Measurements from ENCODE around the gene ABHD17B. TPM values are rescaled to one million over a fixed set of nuclear protein-coding genes. Genes with fewer than 3 reads are reported as not detected.
A peak's percentile ranks its signal among the peaks of the same experiment; 100 is the strongest.

ABHD17B gene
- total RNA-seq, 1 experiment from 2014 or later = 11.6 TPM

- CTCF ChIA-PET = no interaction called here
These were observed 20.2 kb upstream of the ABHD17B start for GRCh38 chr9:71931166-71931565.

DNA sequence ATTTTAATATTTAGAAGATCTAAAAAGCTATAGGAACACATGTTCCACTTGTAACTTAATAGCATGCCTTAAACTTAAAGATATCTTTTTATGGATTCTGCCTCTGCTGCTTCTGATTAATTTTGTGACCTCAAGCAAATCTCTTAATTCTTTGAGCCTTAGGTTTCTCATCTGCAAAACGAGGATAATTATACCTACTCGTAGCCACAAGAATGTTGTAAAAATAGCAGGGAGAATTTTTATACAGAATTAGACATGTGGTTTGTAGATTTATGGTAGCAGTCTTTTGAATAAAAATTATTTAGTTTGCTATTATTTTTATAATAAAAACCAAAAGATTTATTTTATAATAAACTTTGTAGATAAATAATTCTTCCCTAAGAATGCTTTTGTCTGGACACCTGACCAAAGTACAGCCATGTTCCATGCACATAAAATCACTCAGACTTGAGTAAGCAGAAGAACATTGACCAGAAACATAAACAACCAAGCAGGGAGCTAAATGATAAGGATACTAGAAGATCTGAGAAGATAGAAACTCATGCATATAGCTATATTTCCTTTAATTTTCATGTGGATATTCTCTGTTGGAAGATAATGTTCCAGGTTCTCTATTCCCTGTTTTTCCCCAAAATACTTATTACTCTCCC lies 18.9 kb upstream of the ABHD17B start:
- H3K9me3 ChIP-seq (ENCODE audit: low read length) = no peaks in the 10 kb centered on the region
- H3K27ac ChIP-seq (ENCODE audit: low read length) = peak overlapping the region; percentile 84
- TSS peak; percentile 15 for BruUV-seq (replicated peaks)
- peaks cover 3% of the 10 kb centered on the region for H3F3A ChIP-seq (ENCODE audit: low read length, unreplicated experiment)
- POLR2A ChIA-PET (ENCODE audit: unreplicated experiment) = no interaction called here
- H2AFZ ChIP-seq (ENCODE audit: low read length) = no peak overlapping the region
- no peaks in the 10 kb centered on the region for H3K9me2 ChIP-seq (replicated peaks; ENCODE audit: low read length)
- H3K4me1 ChIP-seq (ENCODE audit: insufficient read depth, low read length) = peaks cover 28% of the 10 kb centered on the region
- H3K4me3 ChIP-seq (ENCODE audit: low read length) = no peak overlapping the region
- peaks cover 30% of the 10 kb centered on the region for H3K79me2 ChIP-seq (ENCODE audit: low read length)
- TF ChIP-seq EZH2phosphoT487 (IDR thresholded peaks at IDR 0.05; ENCODE audit: borderline replicate concordance, low read length) (no peak), EZH2 (IDR thresholded peaks at IDR 0.05; ENCODE audit: low read length, unreplicated experiment) (no peak)
- TF ChIP-seq, protein P1, sequence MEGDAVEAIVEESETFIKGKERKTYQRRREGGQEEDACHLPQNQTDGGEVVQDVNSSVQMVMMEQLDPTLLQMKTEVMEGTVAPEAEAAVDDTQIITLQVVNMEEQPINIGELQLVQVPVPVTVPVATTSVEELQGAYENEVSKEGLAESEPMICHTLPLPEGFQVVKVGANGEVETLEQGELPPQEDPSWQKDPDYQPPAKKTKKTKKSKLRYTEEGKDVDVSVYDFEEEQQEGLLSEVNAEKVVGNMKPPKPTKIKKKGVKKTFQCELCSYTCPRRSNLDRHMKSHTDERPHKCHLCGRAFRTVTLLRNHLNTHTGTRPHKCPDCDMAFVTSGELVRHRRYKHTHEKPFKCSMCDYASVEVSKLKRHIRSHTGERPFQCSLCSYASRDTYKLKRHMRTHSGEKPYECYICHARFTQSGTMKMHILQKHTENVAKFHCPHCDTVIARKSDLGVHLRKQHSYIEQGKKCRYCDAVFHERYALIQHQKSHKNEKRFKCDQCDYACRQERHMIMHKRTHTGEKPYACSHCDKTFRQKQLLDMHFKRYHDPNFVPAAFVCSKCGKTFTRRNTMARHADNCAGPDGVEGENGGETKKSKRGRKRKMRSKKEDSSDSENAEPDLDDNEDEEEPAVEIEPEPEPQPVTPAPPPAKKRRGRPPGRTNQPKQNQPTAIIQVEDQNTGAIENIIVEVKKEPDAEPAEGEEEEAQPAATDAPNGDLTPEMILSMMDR (conservative IDR thresholded peaks at IDR 0.05; ENCODE audit: low read depth, low read length) = no peak
- no peaks in the 10 kb centered on the region for H3K27me3 ChIP-seq (ENCODE audit: low read length)
- intact Hi-C loops (cut with micrococcal nuclease) = loop anchor here (2.0 to 5.0 kb wide), 2 partner anchors 15 to 32 kb away; no protein-coding TSS in a partner anchor
- no peaks in the 10 kb centered on the region; the same call in 1 of the 2 replicates for H3K36me3 ChIP-seq (ENCODE audit: low read depth, low read length)
- peak overlapping the region; percentile 74 for H3K4me2 ChIP-seq (ENCODE audit: low read length)
- CTCF ChIA-PET = interaction anchor here (0.6 kb wide), 1 partner anchor 436 kb away, joined by 4 read pairs; no protein-coding TSS in a partner anchor
- no peak overlapping the region for H3K9ac ChIP-seq (ENCODE audit: low read length)
- peak; percentile 12 for DNase-seq
- ATAC-seq = no peak
- no peaks in the 10 kb centered on the region for H4K20me1 ChIP-seq (ENCODE audit: low read length)

More at GRCh38 chr9:71931166-71931565, 20.2 kb upstream of the ABHD17B start:
- no peak for DNase-seq
- H3F3A ChIP-seq (ENCODE audit: low read length, unreplicated experiment) = peaks cover 3% of the 10 kb centered on the region
- no peak overlapping the region for H2AFZ ChIP-seq (ENCODE audit: low read length)
- no peaks in the 10 kb centered on the region for H4K20me1 ChIP-seq (ENCODE audit: low read length)
- BruUV-seq (replicated peaks) = no TSS peak
- no peaks in the 10 kb centered on the region; the same call in 1 of the 2 replicates for H3K36me3 ChIP-seq (ENCODE audit: low read depth, low read length)
- H3K9ac ChIP-seq (ENCODE audit: low read length) = no peak overlapping the region
- H3K27ac ChIP-seq (ENCODE audit: low read length) = no peak overlapping the region
- no peak overlapping the region for H3K4me2 ChIP-seq (ENCODE audit: low read length)
- no peaks in the 10 kb centered on the region for H3K9me2 ChIP-seq (replicated peaks; ENCODE audit: low read length)
- no peak overlapping the region for H3K4me3 ChIP-seq (ENCODE audit: low read length)
- intact Hi-C loops (cut with micrococcal nuclease) = no loop called here
- no peaks in the 10 kb centered on the region for H3K27me3 ChIP-seq (ENCODE audit: low read length)
- ATAC-seq = no peak
- H3K79me2 ChIP-seq (ENCODE audit: low read length) = peaks cover 27% of the 10 kb centered on the region
- TF ChIP-seq, protein P1 (conservative IDR thresholded peaks at IDR 0.05; ENCODE audit: low read depth, low read length) = no peak
- TF ChIP-seq EZH2phosphoT487 (IDR thresholded peaks at IDR 0.05; ENCODE audit: borderline replicate concordance, low read length) = no peak
- no peak for TF ChIP-seq EZH2 (IDR thresholded peaks at IDR 0.05; ENCODE audit: low read length, unreplicated experiment)
- POLR2A ChIA-PET (ENCODE audit: unreplicated experiment) = no interaction called here
- H3K4me1 ChIP-seq (ENCODE audit: insufficient read depth, low read length) = peaks cover 31% of the 10 kb centered on the region
- no peaks in the 10 kb centered on the region for H3K9me3 ChIP-seq (ENCODE audit: low read length)

DNA sequence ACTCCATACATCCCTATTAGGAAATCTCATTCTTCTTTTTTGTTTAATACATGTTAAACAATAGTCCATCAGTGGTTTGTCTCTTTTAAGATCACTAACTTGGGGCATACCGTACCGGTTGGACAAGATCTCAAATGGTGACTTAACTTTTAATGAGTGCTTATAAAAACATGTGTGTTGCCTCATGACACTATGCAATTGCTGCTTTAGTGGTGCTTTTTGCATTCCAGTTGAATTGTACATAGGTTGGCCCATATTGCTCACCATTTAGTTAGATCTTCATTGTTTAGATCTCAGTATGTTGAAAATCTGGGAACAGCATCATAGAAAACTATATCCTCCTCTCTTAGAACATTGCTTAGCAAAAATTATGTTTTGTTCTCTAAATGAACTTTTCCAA lies 18.2 kb upstream of the ABHD17B start:
- BruUV-seq (replicated peaks) = no TSS peak
- no peak for TF ChIP-seq EZH2 (IDR thresholded peaks at IDR 0.05; ENCODE audit: low read length, unreplicated experiment)
- no peak for TF ChIP-seq EZH2phosphoT487 (IDR thresholded peaks at IDR 0.05; ENCODE audit: borderline replicate concordance, low read length)
- TF ChIP-seq, protein P1 (conservative IDR thresholded peaks at IDR 0.05; ENCODE audit: low read depth, low read length) = no peak
- intact Hi-C loops (cut with micrococcal nuclease) = loop anchor here (2.0 to 5.0 kb wide), 2 partner anchors 16 to 33 kb away; no protein-coding TSS in a partner anchor
- peak overlapping the region; percentile 31; the same call in 1 of the 2 replicates for H3K4me3 ChIP-seq (ENCODE audit: low read length)
- no peaks in the 10 kb centered on the region for H3K9me3 ChIP-seq (ENCODE audit: low read length)
- ChIA-PET CTCF (no interaction called here), POLR2A (ENCODE audit: unreplicated experiment) (no interaction called here)
- DNase-seq (peak; percentile 85), ATAC-seq (peak; percentile 32)
- H3K9me2 ChIP-seq (replicated peaks; ENCODE audit: low read length) = no peaks in the 10 kb centered on the region
- H3K36me3 ChIP-seq (ENCODE audit: low read depth, low read length) = no peaks in the 10 kb centered on the region; the same call in 1 of the 2 replicates
- no peaks in the 10 kb centered on the region for H4K20me1 ChIP-seq (ENCODE audit: low read length)
- no peaks in the 10 kb centered on the region for H3K27me3 ChIP-seq (ENCODE audit: low read length)
- H3K9ac ChIP-seq (ENCODE audit: low read length) = no peak overlapping the region
- peak overlapping the region; percentile 84 for H3K27ac ChIP-seq (ENCODE audit: low read length)
- H3K4me1 ChIP-seq (ENCODE audit: insufficient read depth, low read length) = peaks cover 30% of the 10 kb centered on the region
- H3F3A ChIP-seq (ENCODE audit: low read length, unreplicated experiment) = peaks cover 3% of the 10 kb centered on the region
- H3K79me2 ChIP-seq (ENCODE audit: low read length) = peaks cover 30% of the 10 kb centered on the region
- H2AFZ ChIP-seq (ENCODE audit: low read length) = no peak overlapping the region
- H3K4me2 ChIP-seq (ENCODE audit: low read length) = peak overlapping the region; percentile 74
